HEK293T (cell line): ENCODE measurements around the gene ZBTB44.

Source experiments
- ARNT ChIP-seq: fragments of 450-650 bp; IDR thresholded peaks from 2 replicates; pipeline ENCODE4 v1.6.1; 2017; ENCODE audit warnings: mild to moderate bottlenecking
- FOXM1 ChIP-seq: fragments of 450-650 bp; IDR thresholded peaks from 2 replicates; pipeline ENCODE4 v1.6.1; 2017; ENCODE audit warnings: mild to moderate bottlenecking, borderline replicate concordance
- SP1 ChIP-seq: fragments of 450-650 bp; IDR thresholded peaks from 2 replicates; pipeline ENCODE4 v1.6.1; 2017
- TARDBP ChIP-seq: fragments of 450-650 bp; IDR thresholded peaks from 2 replicates; pipeline ENCODE4 v1.6.1; 2016
- TF ChIP-seq, protein P1 (sequence below): fragments of 450-650 bp; IDR thresholded peaks from 2 replicates; pipeline ENCODE4 v1.6.1; 2016

- TF ChIP-seq TARDBP (no peak), SP1 (no peak), ARNT (no peak), FOXM1 (no peak)
- TF ChIP-seq, protein P1, sequence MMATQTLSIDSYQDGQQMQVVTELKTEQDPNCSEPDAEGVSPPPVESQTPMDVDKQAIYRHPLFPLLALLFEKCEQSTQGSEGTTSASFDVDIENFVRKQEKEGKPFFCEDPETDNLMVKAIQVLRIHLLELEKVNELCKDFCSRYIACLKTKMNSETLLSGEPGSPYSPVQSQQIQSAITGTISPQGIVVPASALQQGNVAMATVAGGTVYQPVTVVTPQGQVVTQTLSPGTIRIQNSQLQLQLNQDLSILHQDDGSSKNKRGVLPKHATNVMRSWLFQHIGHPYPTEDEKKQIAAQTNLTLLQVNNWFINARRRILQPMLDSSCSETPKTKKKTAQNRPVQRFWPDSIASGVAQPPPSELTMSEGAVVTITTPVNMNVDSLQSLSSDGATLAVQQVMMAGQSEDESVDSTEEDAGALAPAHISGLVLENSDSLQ = no peak
Observed at GRCh38 chr11:130330101-130330684, 15.5 kb upstream of the ZBTB44 start.
